ENCODE data around the gene UTP15. TPM values are rescaled to one million over a fixed set of nuclear protein-coding genes. Genes with fewer than 3 reads are reported as not detected.

Gene UTP15
- total RNA-seq, 4 donors from 2014 or later: 12.8 to 31.7 (median 24.1) TPM

- Histone ChIP-seq H3K4me3 (peak overlapping the region; percentile 49 to 85 (median 75)), H3K27me3 (peaks cover 0 to 9% (median 0%) of the 10 kb centered on the region in 4 donors), H3K36me3 (no peaks in the 10 kb centered on the region), H3K27ac (peak overlapping the region in 3 of 4 donors; percentile 82 to 90 (median 82)), H3K9me3 (no peaks in the 10 kb centered on the region), H3K4me1 (peaks cover 7 to 35% (median 10%) of the 10 kb centered on the region in 3 donors)
- DNase-seq: no peak
- intact Hi-C loops (cut with DNase I): no loop called here
- no peak for TF ChIP-seq CTCF (IDR thresholded peaks at IDR 0.05)
- no peak for TF ChIP-seq POLR2A (IDR thresholded peaks at IDR 0.05)
- 63 to 68% methylated on average over 10 of the region's 14 CpGs for WGBS, 2 donors
Observed at GRCh38 chr5:73626814-73627313, 61.3 kb downstream of the UTP15 start.

- TF ChIP-seq POLR2A (IDR thresholded peaks at IDR 0.05) (no peak), CTCF (IDR thresholded peaks at IDR 0.05) (no peak)
- no peak for DNase-seq
- Histone ChIP-seq H3K4me1 (peaks cover 7 to 35% (median 10%) of the 10 kb centered on the region in 3 donors), H3K27me3 (peaks cover 0 to 9% (median 0%) of the 10 kb centered on the region in 4 donors), H3K27ac (no peak overlapping the region), H3K36me3 (no peaks in the 10 kb centered on the region), H3K4me3 (no peak overlapping the region), H3K9me3 (no peaks in the 10 kb centered on the region)
- intact Hi-C loops (cut with DNase I): no loop called here
Observed at GRCh38 chr5:73629456-73629855, 63.9 kb downstream of the UTP15 start.

- intact Hi-C loops (cut with DNase I): no loop called here
- DNase-seq: no peak
- Histone ChIP-seq H3K4me3 (no peak overlapping the region), H3K4me1 (peaks cover 0 to 24% (median 2%) of the 10 kb centered on the region in 3 donors), H3K36me3 (no peaks in the 10 kb centered on the region), H3K9me3 (no peaks in the 10 kb centered on the region), H3K27me3 (peaks cover 0 to 9% (median 0%) of the 10 kb centered on the region in 4 donors), H3K27ac (no peak overlapping the region)
- TF ChIP-seq POLR2A (IDR thresholded peaks at IDR 0.05) (no peak), CTCF (IDR thresholded peaks at IDR 0.05) (no peak)
Observed at GRCh38 chr5:73630765-73631164, 65.2 kb downstream of the UTP15 start.

- peaks cover 0 to 19% (median 2%) of the 10 kb centered on the region in 3 donors for H3K4me1 ChIP-seq
- intact Hi-C loops (cut with DNase I): no loop called here
- no peaks in the 10 kb centered on the region for H3K9me3 ChIP-seq
- H3K27ac ChIP-seq: no peak overlapping the region
- H3K36me3 ChIP-seq: no peaks in the 10 kb centered on the region
- peaks cover 0 to 3% (median 0%) of the 10 kb centered on the region in 4 donors for H3K27me3 ChIP-seq
- no peak for DNase-seq
- TF ChIP-seq CTCF (IDR thresholded peaks at IDR 0.05) (no peak), POLR2A (IDR thresholded peaks at IDR 0.05) (no peak)
- no peak overlapping the region for H3K4me3 ChIP-seq
Observed at GRCh38 chr5:73631500-73631899, 66.0 kb downstream of the UTP15 start.

Other genes with a start within 250 kb of the UTP15 start
- gene FOXD1, start 117.0 kb upstream of the UTP15 start, total RNA-seq: 1 to 10 TPM in 2 of 4 donors, under 1 TPM in 1, not detected in 1; 0.48 to 3.5 (median 1.5) TPM
- 100 to 1,000 TPM; 467 to 654 (median 574) TPM for gene BTF3, start 67.3 kb upstream of the UTP15 start, total RNA-seq
- gene ANKRA2, start 104 bp upstream of the UTP15 start, total RNA-seq: 10 to 100 TPM in 3 of 4 donors, 1 to 10 TPM in 1; 7.1 to 35.3 (median 15.2) TPM
- gene ARHGEF28, start 60.5 kb downstream of the UTP15 start, total RNA-seq: 10 to 100 TPM in 3 of 4 donors, 1 to 10 TPM in 1; 9.2 to 34.3 (median 12.7) TPM

Measured in esophagus squamous epithelium (tissue), 5 donors.